Endodermal cell (in vitro differentiated cells): ENCODE data around the gene ZNF146. TPM values are rescaled to one million over a fixed set of nuclear protein-coding genes. Genes with fewer than 3 reads are reported as not detected.

Experiments
- DNase-seq: peaks from one replicate; pipeline ENCODE4 v3.0.0-alpha.2; 2017
- H3K27ac ChIP-seq: 2 replicates; pipeline ENCODE4 v1.5.1; 2013; ENCODE audit warnings: mild to moderate bottlenecking, low read depth, low read length, moderate library complexity
- H3K27me3 ChIP-seq: 2 replicates; pipeline ENCODE4 v1.6.1; 2013; ENCODE audit warnings: mild to moderate bottlenecking, low read length, moderate library complexity; ENCODE audit not compliant: insufficient read depth, control insufficient read depth, poor library complexity, severe bottlenecking
- H3K36me3 ChIP-seq: 2 replicates; pipeline ENCODE4 v1.7.0; 2013; ENCODE audit warnings: mild to moderate bottlenecking, low read length, moderate library complexity; ENCODE audit not compliant: control insufficient read depth, insufficient read depth
- H3K4me1 ChIP-seq: one replicate; pipeline ENCODE4 v1.7.0; 2013; ENCODE audit warnings: low read length; ENCODE audit not compliant: control insufficient read depth, insufficient read depth
- H3K4me3 ChIP-seq: 2 replicates; pipeline ENCODE4 v1.5.1; 2013; ENCODE audit warnings: mild to moderate bottlenecking, low read length, moderate library complexity
- H3K9ac ChIP-seq: 2 replicates; pipeline ENCODE4 v1.6.1; 2013; ENCODE audit warnings: mild to moderate bottlenecking, low read length, moderate library complexity; ENCODE audit not compliant: poor library complexity, severe bottlenecking; ENCODE audit errors: extremely low read depth
- H3K9me3 ChIP-seq: 2 replicates; pipeline ENCODE4 v1.6.1; 2013; ENCODE audit warnings: mild to moderate bottlenecking, low read length, moderate library complexity; ENCODE audit not compliant: control insufficient read depth
- H3K27ac Mint-ChIP-seq: 2 replicates; pipeline ENCODE4 v1.8.0; 2020; ENCODE audit warnings: mixed read lengths
- H3K27me3 Mint-ChIP-seq: 2 replicates; pipeline ENCODE4 v1.8.0; 2021; ENCODE audit warnings: mild to moderate bottlenecking, mixed read lengths; ENCODE audit not compliant: insufficient read depth
- H3K36me3 Mint-ChIP-seq: 2 replicates; pipeline ENCODE4 v1.8.0; 2020; ENCODE audit warnings: low read depth, mixed read lengths
- H3K4me1 Mint-ChIP-seq: 2 replicates; pipeline ENCODE4 v1.8.0; 2020; ENCODE audit warnings: mixed read lengths
- H3K4me3 Mint-ChIP-seq: 2 replicates; pipeline ENCODE4 v1.8.0; 2020; ENCODE audit warnings: mild to moderate bottlenecking, moderate library complexity, mixed read lengths
- H3K9me3 Mint-ChIP-seq: 2 replicates; pipeline ENCODE4 v1.8.0; 2020; ENCODE audit warnings: mild to moderate bottlenecking, mixed read lengths
- CTCF ChIP-seq: fragments of 200-600 bp; sonication (generic); conservative IDR thresholded peaks from 2 replicates; pipeline ENCODE4 v1.5.0; 2021; ENCODE audit warnings: antibody characterized with exemption, mild to moderate bottlenecking
- WGBS, 2 experiments: methylation state at CpG; one replicate each; pipeline versions ENCODE4 v1.1.5 to v1.1.7; 2013; ENCODE audit warnings: missing lambda C conversion rate in 2 of 2, mixed read lengths in 1 of 2; ENCODE audit not compliant: insufficient coverage in 1 of 2, insufficient read length in 1 of 2; 5-methylcytosine and 5-hydroxymethylcytosine counted together
- total RNA-seq, 2 donors: library from RNA; stranded (reverse); fragmentation: NEBNext Ultra II Directional in 1 of 2; extraction: Animal tissue kit (Norgen Biotek cat#: 25700) in 1 of 2; gene quantifications; 2 replicates in 1 of 2; 3 replicates in 1 of 2; pipeline ENCODE4 v1.2.1, GENCODE V29; 2021

ZNF146 gene
- total RNA-seq, 2 donors from 2014 or later, result 105 to 128 TPM

GRCh38 chr19:36201684-36202083 lies 13.2 kb upstream of the ZNF146 start:
- no peak overlapping the region for H3K27ac Mint-ChIP-seq
- H3K4me1 ChIP-seq, result no peaks in the 10 kb centered on the region
- TF ChIP-seq CTCF, result no peak
- DNase-seq, result no peak
- no peak overlapping the region for H3K4me3 Mint-ChIP-seq
- 76 to 91% methylated on average over 6 of the region's 6 CpGs for WGBS, 2 experiments
- H3K27me3 Mint-ChIP-seq, result no peaks in the 10 kb centered on the region
- no peak overlapping the region for H3K9ac ChIP-seq
- no peaks in the 10 kb centered on the region for H3K9me3 Mint-ChIP-seq
- H3K9me3 ChIP-seq, result no peaks in the 10 kb centered on the region
- no peaks in the 10 kb centered on the region for H3K4me1 Mint-ChIP-seq
- no peak overlapping the region for H3K4me3 ChIP-seq
- no peaks in the 10 kb centered on the region for H3K36me3 ChIP-seq
- no peak overlapping the region for H3K27ac ChIP-seq
- no peaks in the 10 kb centered on the region for H3K27me3 ChIP-seq
- H3K36me3 Mint-ChIP-seq, result no peaks in the 10 kb centered on the region

- WGBS, 2 experiments, result 95% methylated on average over 4 of the region's 4 CpGs
- no peak for DNase-seq
- H3K36me3 ChIP-seq, result no peaks in the 10 kb centered on the region
- Mint-ChIP-seq H3K4me1 (no peaks in the 10 kb centered on the region), H3K9me3 (no peaks in the 10 kb centered on the region), H3K27ac (no peak overlapping the region), H3K27me3 (no peaks in the 10 kb centered on the region), H3K4me3 (no peak overlapping the region), H3K36me3 (no peaks in the 10 kb centered on the region)
- H3K9ac ChIP-seq, result no peak overlapping the region
- no peak for TF ChIP-seq CTCF
- no peak overlapping the region for H3K4me3 ChIP-seq
- no peaks in the 10 kb centered on the region for H3K4me1 ChIP-seq
- no peaks in the 10 kb centered on the region for H3K9me3 ChIP-seq
- H3K27ac ChIP-seq, result no peak overlapping the region
- H3K27me3 ChIP-seq, result no peaks in the 10 kb centered on the region
These were observed 11.6 kb upstream of the ZNF146 start for GRCh38 chr19:36203293-36203692.

- 89 to 100% methylated on average over 1 to 3 of the region's 3 CpGs for WGBS, 2 experiments
- H3K27ac ChIP-seq, result no peak overlapping the region
- H3K4me1 Mint-ChIP-seq, result no peaks in the 10 kb centered on the region
- no peaks in the 10 kb centered on the region for H3K36me3 Mint-ChIP-seq
- H3K4me3 ChIP-seq, result no peak overlapping the region
- no peaks in the 10 kb centered on the region for H3K27me3 Mint-ChIP-seq
- H3K4me3 Mint-ChIP-seq, result no peak overlapping the region
- H3K27me3 ChIP-seq, result no peaks in the 10 kb centered on the region
- no peaks in the 10 kb centered on the region for H3K9me3 Mint-ChIP-seq
- no peak for DNase-seq
- no peak for TF ChIP-seq CTCF
- no peaks in the 10 kb centered on the region for H3K36me3 ChIP-seq
- H3K27ac Mint-ChIP-seq, result no peak overlapping the region
- H3K9me3 ChIP-seq, result no peaks in the 10 kb centered on the region
- H3K4me1 ChIP-seq, result no peaks in the 10 kb centered on the region
- H3K9ac ChIP-seq, result no peak overlapping the region
These were observed 7.2 kb upstream of the ZNF146 start for GRCh38 chr19:36207605-36208252.
